Measurements from ENCODE around the gene KRTAP21-1. TPM values are rescaled to one million over a fixed set of nuclear protein-coding genes. Genes with fewer than 3 reads are reported as not detected.

KRTAP21-1 gene
- total RNA-seq, 2 donors from 2014 or later, result not detected

DNA sequence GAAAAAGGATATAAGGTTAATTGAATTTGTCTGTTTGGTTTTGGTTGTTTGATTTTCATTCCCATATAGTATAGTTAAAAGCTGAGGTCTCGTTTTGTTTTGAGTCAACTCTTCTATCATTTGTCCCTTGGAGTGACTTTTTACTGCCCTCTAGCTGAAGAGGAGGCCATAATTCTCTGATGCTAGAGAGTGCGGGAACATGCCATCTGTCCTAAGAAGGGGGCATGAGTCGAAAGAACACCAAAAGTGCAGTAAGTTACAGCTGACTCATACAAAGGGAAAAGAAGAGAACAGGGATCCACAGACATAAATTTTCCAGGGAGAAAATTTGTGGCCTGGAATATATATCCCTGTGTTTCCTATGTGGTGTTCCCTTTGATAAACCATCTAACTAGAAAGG, 40.8 kb downstream of the KRTAP21-1 start:
- DNase-seq (ENCODE audit: low spot score), result no peak
- Histone ChIP-seq H3K9me3 (no peaks in the 10 kb centered on the region), H3K4me1 (ENCODE audit: control insufficient read depth in 1 of 2, low read depth in 2 of 2) (no peaks in the 10 kb centered on the region), H3K27me3 (replicated peaks; ENCODE audit: insufficient read depth) (no peaks in the 10 kb centered on the region), H3K27ac (no peak overlapping the region), H3K36me3 (no peaks in the 10 kb centered on the region), H3K4me3 (no peak overlapping the region)
- TF ChIP-seq CTCF (IDR thresholded peaks at IDR 0.05), result no peak
- no peak for ATAC-seq (ENCODE audit: insufficient number of reproducible peaks, low FRiP score, low read depth)

DNA sequence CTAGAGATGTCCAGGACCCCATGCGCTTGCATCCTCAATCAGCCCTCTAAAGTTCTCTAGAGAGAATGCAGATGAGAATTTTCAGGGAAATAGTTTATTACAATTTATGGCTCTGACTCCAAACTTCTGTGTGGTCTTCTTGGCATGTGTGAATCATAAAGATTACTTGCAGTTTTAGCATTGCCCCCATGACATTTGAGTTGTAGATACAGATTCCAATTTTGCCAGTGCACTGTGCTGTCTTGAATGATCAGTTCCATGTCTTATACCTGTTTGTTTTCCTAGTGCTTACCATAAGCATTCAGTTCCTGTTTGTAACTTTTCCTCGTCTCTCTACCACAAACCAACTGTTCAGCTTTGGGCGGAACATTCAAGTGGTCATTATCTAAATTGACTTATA, 41.5 kb downstream of the KRTAP21-1 start:
- DNase-seq (ENCODE audit: low spot score) (no peak), ATAC-seq (ENCODE audit: insufficient number of reproducible peaks, low FRiP score, low read depth) (no peak)
- no peaks in the 10 kb centered on the region for H3K27me3 ChIP-seq (replicated peaks; ENCODE audit: insufficient read depth)
- no peak overlapping the region for H3K27ac ChIP-seq
- no peaks in the 10 kb centered on the region for H3K4me1 ChIP-seq (ENCODE audit: control insufficient read depth in 1 of 2, low read depth in 2 of 2)
- TF ChIP-seq CTCF (IDR thresholded peaks at IDR 0.05), result no peak
- H3K9me3 ChIP-seq, result no peaks in the 10 kb centered on the region
- no peak overlapping the region for H3K4me3 ChIP-seq
- no peaks in the 10 kb centered on the region for H3K36me3 ChIP-seq

GRCh38 chr21:30710499-30710898, 44.7 kb downstream of the KRTAP21-1 start:
- Histone ChIP-seq H3K27me3 (replicated peaks; ENCODE audit: insufficient read depth) (no peaks in the 10 kb centered on the region), H3K4me3 (no peak overlapping the region), H3K9me3 (no peaks in the 10 kb centered on the region), H3K4me1 (ENCODE audit: control insufficient read depth in 1 of 2, low read depth in 2 of 2) (no peaks in the 10 kb centered on the region), H3K27ac (no peak overlapping the region), H3K36me3 (no peaks in the 10 kb centered on the region)
- ATAC-seq (ENCODE audit: insufficient number of reproducible peaks, low FRiP score, low read depth) (no peak), DNase-seq (ENCODE audit: low spot score) (no peak)
- TF ChIP-seq CTCF (IDR thresholded peaks at IDR 0.05), result no peak

DNA sequence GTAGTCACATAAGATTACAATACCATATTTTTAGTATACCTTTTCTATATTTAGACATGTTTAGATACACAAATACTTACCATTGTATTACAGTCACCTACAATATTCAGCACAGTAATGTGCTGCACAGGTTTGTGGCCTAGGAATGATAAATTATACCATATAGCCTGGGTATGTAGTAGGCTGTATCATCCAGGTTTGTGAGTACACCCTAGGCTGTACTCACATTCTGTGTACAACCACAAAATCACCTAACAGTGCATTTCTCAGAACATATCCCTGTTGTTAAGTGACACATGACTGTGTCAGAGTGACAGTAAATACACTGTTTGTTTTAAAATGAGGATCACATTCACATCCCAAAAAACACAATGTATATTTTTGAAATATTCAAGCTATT, 47.8 kb downstream of the KRTAP21-1 start:
- Histone ChIP-seq H3K27ac (no peak overlapping the region), H3K36me3 (no peaks in the 10 kb centered on the region), H3K27me3 (replicated peaks; ENCODE audit: insufficient read depth) (no peaks in the 10 kb centered on the region), H3K9me3 (no peaks in the 10 kb centered on the region), H3K4me3 (no peak overlapping the region), H3K4me1 (ENCODE audit: control insufficient read depth in 1 of 2, low read depth in 2 of 2) (no peaks in the 10 kb centered on the region)
- TF ChIP-seq CTCF (IDR thresholded peaks at IDR 0.05), result no peak
- no peak for ATAC-seq (ENCODE audit: insufficient number of reproducible peaks, low FRiP score, low read depth)
- DNase-seq (ENCODE audit: low spot score), result no peak

Other genes with a start within 250 kb of the KRTAP21-1 start
- not detected for gene KRTAP19-6, start 213.6 kb downstream of the KRTAP21-1 start, total RNA-seq
- gene KRTAP19-7, start 194.1 kb downstream of the KRTAP21-1 start, total RNA-seq, result not detected
- gene KRTAP22-2, start 165.0 kb downstream of the KRTAP21-1 start, total RNA-seq, result not detected
- not detected for gene KRTAP6-3, start 163.0 kb downstream of the KRTAP21-1 start, total RNA-seq
- gene KRTAP6-2, start 156.5 kb downstream of the KRTAP21-1 start, total RNA-seq, result not detected
- not detected for gene KRTAP22-1, start 154.3 kb downstream of the KRTAP21-1 start, total RNA-seq
- gene KRTAP6-1, start 141.5 kb downstream of the KRTAP21-1 start, total RNA-seq, result not detected
- gene KRTAP20-1, start 139.0 kb downstream of the KRTAP21-1 start, total RNA-seq, result not detected
- gene KRTAP20-4, start 134.8 kb downstream of the KRTAP21-1 start, total RNA-seq, result not detected
- gene KRTAP20-2, start 120.2 kb downstream of the KRTAP21-1 start, total RNA-seq, result not detected
- gene KRTAP20-3, start 112.6 kb downstream of the KRTAP21-1 start, total RNA-seq, result not detected
- not detected for gene KRTAP21-3, start 36.7 kb downstream of the KRTAP21-1 start, total RNA-seq
- gene KRTAP21-2, start 8.2 kb downstream of the KRTAP21-1 start, total RNA-seq, result not detected
- not detected for gene KRTAP8-1, start 57.8 kb upstream of the KRTAP21-1 start, total RNA-seq
- not detected for gene KRTAP7-1, start 74.3 kb upstream of the KRTAP21-1 start, total RNA-seq
- not detected for gene KRTAP11-1, start 126.2 kb upstream of the KRTAP21-1 start, total RNA-seq

Measured in thoracic aorta (tissue), 2 donors.